ENCODE measurements around the gene PAIP2.

PAIP2 gene

GRCh38 chr5:139369181-139369580 is 27.5 kb downstream of the PAIP2 start:
- Histone ChIP-seq H3K27ac (no peak overlapping the region), H3K4me3 (no peak overlapping the region)
- DNase-seq (ENCODE audit: low spot score), result no peak
- TF ChIP-seq, protein P1, sequence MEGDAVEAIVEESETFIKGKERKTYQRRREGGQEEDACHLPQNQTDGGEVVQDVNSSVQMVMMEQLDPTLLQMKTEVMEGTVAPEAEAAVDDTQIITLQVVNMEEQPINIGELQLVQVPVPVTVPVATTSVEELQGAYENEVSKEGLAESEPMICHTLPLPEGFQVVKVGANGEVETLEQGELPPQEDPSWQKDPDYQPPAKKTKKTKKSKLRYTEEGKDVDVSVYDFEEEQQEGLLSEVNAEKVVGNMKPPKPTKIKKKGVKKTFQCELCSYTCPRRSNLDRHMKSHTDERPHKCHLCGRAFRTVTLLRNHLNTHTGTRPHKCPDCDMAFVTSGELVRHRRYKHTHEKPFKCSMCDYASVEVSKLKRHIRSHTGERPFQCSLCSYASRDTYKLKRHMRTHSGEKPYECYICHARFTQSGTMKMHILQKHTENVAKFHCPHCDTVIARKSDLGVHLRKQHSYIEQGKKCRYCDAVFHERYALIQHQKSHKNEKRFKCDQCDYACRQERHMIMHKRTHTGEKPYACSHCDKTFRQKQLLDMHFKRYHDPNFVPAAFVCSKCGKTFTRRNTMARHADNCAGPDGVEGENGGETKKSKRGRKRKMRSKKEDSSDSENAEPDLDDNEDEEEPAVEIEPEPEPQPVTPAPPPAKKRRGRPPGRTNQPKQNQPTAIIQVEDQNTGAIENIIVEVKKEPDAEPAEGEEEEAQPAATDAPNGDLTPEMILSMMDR (IDR thresholded peaks at IDR 0.05), result no peak

GRCh38 chr5:139371482-139372435 is 30.1 kb downstream of the PAIP2 start:
- Histone ChIP-seq H3K4me3 (no peak overlapping the region), H3K27ac (no peak overlapping the region)
- no peak for DNase-seq (ENCODE audit: low spot score)
- TF ChIP-seq, protein P1 (IDR thresholded peaks at IDR 0.05), result no peak

DNA sequence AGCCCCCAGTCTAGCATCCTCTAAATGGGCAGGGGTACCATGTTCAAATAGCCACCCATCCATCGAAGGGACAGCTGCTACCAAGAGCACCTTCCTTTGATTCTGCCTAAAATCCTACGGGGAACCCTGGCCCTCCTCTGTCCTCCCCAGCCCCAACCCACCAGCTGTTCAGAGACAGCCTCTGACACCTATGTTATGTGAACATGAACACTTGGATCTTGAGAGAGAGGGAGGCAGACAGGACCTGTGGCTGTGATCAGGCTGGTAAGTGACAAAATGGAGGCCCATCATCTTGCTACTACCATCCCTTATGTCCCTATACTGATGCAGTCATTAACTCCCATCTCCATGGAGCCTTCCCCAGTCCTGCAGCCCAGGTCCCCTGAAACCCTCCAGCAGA is 33.3 kb downstream of the PAIP2 start:
- no peak overlapping the region for H3K27ac ChIP-seq
- no peak for DNase-seq (ENCODE audit: low spot score)
- TF ChIP-seq, protein P1 (IDR thresholded peaks at IDR 0.05), result no peak
- H3K4me3 ChIP-seq, result no peak overlapping the region

GRCh38 chr5:139376364-139376763 is 34.7 kb downstream of the PAIP2 start:
- TF ChIP-seq, protein P1 (IDR thresholded peaks at IDR 0.05), result no peak
- no peak for DNase-seq (ENCODE audit: low spot score)
- H3K27ac ChIP-seq, result no peak overlapping the region
- no peak overlapping the region for H3K4me3 ChIP-seq

- DNase-seq (ENCODE audit: low spot score), result no peak
- TF ChIP-seq, protein P1 (IDR thresholded peaks at IDR 0.05), result no peak
- Histone ChIP-seq H3K27ac (no peak overlapping the region), H3K4me3 (no peak overlapping the region)
Observed at GRCh38 chr5:139377226-139377625, 35.6 kb downstream of the PAIP2 start.

DNA sequence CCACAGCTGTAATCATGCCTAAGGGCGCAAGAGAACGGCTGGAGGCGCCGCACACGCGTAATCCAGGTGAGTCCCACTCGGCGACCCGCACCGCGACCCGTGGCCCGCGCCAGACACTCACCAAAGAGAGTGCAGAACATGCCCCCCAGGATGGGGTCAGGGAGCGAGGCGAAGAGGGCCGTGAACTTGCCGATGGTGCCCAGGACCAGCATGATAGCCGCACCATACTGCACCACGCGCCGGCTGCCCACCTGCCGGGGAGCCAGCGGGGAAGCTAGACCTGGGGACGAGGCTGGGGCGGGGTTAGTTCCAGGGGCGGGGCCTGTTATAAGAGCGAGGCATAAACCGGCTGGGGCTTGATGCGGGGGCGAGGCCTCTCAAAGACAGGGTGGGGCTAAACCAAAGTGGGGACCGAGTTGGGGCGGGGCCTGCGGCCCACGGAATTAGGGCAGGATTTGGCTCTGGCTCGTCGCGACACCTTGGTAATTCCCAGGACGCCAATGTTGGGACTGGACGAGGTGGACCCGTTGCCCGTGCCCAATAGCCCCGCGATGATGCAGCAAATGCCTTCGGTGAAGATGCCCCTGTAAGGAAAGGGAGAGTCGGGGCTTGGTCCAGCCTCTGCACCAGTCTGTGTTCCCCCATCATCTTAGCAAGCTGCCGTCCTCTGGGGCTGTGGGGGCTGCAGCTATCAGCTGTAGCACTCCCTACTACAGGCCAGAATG is 36.6 kb downstream of the PAIP2 start:
- H3K4me3 ChIP-seq, result no peak overlapping the region
- no peak for DNase-seq (ENCODE audit: low spot score)
- no peak overlapping the region for H3K27ac ChIP-seq
- TF ChIP-seq, protein P1 (IDR thresholded peaks at IDR 0.05), result no peak
